NCI-H774 (cell line): ENCODE results near the gene CREBRF.
"Not testable (repeated sequence)": the region's sequence is repeated elsewhere in the genome, so short reads cannot be mapped to it uniquely, and the experiment has no call there.

ENCODE experiments used
- DNase-seq: peaks from one replicate; lab custom pipeline; 2025; lab: John Stamatoyannopoulos, UW

CREBRF gene

GRCh38 chr5:173090639-173091038 is 34.5 kb downstream of the CREBRF start:
- DNase-seq = no peak

DNA sequence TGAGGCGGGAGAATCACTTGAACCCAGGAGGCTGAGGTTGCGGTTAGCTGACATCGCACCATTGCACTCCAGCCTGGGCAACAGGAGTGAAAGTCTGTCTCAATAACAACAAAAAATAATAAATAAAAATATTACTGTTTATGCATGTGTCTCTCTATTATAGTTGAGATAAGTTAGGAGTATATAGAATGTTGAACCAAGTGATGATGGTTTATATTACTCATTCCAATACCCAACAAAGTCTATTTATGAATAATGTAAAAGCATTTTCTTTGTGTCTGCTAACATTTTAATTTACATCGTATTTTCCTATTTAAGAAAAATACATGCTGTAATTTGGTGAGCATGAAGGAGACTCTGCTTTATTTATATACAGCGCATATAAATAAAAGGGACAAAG is 35.8 kb downstream of the CREBRF start:
- DNase-seq = no peak

GRCh38 chr5:173093606-173094005 is 37.5 kb downstream of the CREBRF start:
- DNase-seq = no peak

GRCh38 chr5:173094012-173094661 is 38.0 kb downstream of the CREBRF start:
- no peak for DNase-seq

DNA sequence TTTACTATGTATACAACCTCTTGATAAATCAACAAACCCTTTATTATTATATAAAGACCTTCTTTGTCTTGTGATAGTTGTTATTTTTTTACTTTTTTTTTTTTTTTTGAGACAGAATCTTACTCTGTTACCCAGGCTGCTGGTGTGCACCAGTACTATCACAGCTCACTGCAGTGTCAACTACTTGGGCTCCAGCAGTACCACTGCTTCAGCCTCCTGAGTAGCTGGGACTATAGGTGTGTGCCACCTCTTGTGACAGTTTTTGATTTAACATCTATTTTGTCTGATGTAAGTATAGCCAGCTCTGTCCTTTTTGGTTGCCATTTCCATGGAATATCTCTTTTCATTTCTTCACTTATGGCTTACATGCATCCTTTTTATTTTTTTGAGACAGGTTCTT is 42.6 kb downstream of the CREBRF start:
- no peak for DNase-seq

DNA sequence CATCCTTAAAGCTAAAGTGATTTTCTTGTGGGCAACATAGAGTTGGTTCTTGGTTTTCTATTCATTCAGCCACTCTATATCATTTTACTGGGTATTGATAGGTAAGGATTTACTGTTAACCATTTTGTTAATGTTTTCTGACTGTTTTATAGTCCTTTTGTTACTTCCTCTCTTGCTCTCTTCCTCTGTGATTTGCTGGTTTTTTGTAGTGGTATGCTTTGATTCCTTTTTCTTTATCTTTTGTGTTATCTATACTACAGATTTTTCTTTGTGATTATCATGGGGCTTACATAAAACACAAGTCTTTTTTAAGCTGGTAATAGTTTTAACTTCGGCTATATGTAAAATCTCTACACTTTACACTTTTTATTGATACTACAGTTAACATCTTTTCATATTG is 43.3 kb downstream of the CREBRF start:
- no peak for DNase-seq

GRCh38 chr5:173101245-173101644 is 45.1 kb downstream of the CREBRF start:
- DNase-seq = no peak

DNA sequence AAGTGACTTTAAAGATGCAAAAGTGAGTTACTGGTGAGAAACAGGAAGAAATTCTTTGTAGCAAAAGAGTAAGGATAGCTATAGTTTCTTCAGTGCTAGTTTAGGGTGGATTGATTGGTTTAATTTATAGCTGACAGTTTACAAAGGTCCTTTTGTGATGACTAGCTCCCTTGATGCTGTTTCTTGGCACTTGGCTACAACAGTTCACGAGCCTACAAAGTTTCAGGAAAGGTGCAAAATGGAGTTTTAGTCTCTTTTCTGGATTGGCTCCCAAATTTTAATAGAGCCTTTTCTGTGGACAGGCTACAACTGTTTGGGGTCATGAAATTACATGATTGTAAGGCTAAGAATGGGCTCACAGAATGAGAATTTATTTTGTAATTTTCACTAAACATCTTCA is 47.3 kb downstream of the CREBRF start:
- no peak for DNase-seq

- no peak for DNase-seq
Observed at GRCh38 chr5:173108914-173109313, 52.8 kb downstream of the CREBRF start.

DNA sequence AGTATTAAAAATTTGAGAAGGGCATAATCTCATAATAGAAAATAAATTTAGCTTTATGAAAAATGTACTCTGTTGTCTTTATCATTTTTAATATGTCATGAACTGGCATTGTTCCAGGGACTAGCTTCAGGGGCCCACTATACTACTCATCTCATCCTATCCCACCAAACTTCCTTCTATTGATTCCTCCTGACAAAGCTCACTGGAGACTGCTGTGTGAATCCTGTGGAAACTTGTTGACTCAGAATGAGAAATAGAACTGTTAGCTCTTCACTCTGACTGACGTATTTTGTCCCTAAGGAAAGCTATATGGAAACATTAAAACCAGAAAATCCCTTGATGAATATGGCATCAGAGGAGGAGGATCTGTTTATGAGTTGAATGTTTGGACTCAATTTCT is 58.4 kb downstream of the CREBRF start:
- no peak for DNase-seq

DNA sequence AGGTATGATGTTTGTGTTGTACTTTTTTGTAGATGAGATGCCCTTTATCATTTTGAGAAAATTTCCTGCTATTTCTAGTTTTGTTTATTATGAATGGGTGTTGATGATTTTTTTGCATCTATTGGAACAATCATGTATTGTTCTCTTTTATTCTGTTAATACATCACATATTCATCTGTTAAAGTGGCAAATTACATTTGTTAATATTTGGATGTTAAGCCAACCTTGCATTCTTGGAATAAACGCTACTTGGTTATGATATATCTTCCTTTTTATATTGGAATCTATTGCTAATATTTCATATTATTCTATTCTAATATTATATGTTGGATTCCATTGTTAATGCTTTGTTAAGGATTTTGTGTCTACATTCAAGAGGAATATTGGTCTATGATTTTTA is 63.6 kb downstream of the CREBRF start:
- DNase-seq = no peak

DNA sequence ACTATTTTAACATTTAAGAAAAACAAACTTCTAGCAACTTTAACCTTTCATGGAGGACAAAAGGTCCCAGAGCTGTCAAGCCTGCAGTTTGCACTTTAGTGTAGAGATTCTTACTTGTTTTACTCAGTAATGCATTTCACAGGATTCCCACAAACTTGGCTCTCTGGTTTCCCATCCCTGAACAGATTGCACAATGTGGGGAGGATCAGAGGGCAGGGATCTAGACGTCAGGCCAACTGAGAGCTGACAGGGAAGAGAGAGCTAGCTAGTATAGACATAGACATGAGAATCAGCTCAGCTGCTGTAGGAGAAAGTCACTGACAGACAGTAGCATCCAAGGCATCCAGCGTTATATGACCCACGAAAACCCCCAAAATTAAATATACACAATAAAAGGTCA is 67.3 kb downstream of the CREBRF start:
- DNase-seq = no peak

DNA sequence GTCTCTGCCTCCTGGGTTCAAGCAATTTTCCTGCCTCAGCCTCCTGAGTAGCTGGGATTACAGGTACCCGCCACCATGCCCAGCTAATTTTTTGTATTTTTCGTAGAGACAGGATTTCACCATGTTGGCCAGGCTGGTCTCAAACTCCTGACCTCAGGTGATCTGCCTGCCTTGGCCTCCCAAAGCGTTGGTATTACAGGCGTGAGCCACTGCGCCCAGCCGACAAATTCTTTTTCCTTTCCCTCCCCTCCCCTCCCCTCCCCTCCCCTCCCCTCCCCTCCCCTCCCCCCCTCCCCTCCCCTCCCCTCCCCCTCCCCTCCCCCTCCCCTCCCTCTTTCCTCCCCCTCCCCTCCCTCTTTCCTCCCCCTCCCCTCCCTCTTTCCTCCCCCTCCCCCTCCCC is 76.0 kb downstream of the CREBRF start:
- DNase-seq = not testable (repeated sequence)

DNA sequence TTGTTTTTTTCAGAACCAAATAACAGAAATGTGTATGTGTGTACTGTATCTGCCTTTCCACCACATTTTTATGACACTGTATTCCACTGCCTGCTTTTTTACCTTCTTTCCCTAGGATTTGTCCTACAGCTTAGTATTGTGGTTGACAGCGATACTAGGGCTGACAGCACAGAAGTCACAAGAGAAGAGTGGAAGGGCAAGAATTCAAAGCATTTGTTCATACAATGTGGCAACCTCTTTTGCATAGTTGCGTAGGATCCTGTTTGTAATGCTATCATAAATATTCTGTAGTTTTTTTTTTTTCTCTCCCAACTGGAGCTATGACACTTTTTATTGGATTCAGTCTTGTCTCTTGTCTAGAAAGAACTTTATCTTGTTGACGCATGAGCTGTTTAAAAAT is 82.6 kb downstream of the CREBRF start:
- DNase-seq = no peak

DNA sequence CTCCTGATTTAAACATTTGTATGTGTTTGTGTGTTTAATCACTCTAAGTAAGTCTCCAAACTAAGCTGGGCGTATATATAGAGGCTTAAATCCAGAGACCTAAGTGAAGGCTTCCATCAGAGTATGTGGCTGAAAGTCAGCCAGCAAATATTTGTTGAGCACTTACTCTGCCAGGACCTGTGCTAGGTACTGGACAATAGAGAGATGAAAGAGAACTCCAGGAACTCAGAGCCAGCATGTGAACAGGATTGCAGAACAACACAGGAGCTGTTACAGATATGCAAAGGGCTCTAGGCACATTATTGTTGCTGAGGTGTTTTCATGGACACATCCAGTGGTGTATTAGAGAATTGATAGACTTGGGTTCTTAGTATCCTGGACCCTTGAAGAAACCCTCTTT is 83.5 kb downstream of the CREBRF start:
- no peak for DNase-seq

- no peak for DNase-seq
Observed at GRCh38 chr5:173140769-173141168, 84.6 kb downstream of the CREBRF start.

- no peak for DNase-seq
Observed at GRCh38 chr5:173143567-173143966, 87.4 kb downstream of the CREBRF start.

GRCh38 chr5:173144200-173145176 is 88.3 kb downstream of the CREBRF start, which contains the start of gene BNIP1:
Gene BNIP1 (plus strand): TSS chr5:173144531. CDS start chr5:173144546, 15 bp downstream.
- peak; percentile 93 for DNase-seq

- DNase-seq = no peak
Observed at GRCh38 chr5:173148354-173148753, 92.2 kb downstream of the CREBRF start.

DNA sequence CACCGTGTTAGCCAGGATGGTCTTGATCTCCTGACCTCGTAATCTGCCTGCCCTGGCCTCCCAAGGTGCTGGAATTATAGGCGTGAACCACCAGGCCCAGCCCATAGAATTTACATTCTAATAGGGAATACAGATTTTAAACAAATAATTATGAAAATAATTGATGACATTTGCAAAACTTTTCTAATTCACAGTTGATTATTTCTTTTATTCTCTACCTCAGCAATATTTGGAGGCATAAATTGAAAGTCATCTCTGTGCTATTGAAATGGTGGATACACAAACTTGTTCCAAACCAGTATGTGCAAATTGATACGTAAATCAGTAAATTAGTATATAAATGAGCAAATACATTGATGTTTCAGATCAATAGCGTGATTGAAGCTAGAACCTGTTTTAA is 96.4 kb downstream of the CREBRF start:
- DNase-seq = no peak

DNA sequence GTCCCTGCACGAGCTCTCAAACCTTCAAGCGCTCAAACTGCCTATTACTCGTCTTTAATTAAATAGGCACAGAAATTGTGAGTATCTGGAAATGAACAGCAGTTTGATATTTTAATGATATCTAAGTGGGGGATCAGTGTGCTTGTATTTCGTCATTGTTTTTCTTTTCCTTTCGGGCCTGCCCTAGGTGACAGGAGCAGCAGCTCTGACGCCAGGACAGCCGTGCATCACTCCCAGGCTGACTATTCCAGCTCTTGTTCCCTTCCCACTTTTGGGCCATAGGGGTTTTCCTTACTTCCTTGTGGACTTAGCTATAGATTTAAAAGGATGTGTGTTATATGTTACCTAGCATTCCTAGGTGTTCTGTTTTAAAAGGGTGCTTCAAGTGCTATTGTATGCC is 97.7 kb downstream of the CREBRF start:
- no peak for DNase-seq

DNA sequence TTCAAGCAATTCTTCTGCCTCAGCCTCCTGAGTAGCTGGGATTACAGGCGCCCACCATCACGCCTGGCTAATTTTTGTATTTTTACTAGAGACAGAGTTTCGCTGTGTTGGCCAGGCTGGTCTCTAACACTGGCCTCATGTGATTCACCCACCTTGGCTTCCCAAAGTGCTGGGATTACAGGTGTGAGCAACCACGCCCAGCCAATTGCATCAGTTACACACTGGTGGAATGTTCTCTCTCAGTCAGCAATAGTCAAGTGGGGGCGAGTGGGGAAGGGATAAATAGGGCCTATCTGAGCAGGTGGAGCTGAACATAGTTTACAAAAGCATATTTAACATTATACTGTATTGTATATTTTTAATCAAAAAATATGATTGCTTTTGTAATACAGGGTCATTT is 98.5 kb downstream of the CREBRF start:
- DNase-seq = not testable (repeated sequence)

DNA sequence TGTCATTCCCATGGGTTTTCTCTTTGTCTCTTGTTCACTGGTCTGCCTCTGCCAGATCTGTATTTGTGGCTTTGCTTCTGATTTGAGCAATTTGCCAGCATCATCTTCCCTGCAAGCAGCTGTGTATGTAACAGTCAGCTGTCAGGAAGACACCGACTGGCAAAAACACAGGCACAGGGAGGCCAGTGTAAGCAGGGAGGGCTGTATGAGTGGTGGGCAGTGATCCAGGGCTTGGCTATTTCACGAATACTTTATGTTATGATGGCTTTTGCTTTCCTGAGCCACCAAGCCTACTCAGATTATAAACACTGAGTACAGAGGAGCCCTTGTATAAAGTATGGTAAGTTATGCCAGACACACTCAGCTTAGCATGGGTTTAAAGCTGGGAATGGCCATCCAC is 99.8 kb downstream of the CREBRF start:
- DNase-seq = no peak
